ENCODE results near the gene CTIF.
"Not testable (repeated sequence)": the region's sequence is repeated elsewhere in the genome, so short reads cannot be mapped to it uniquely, and the experiment has no call there.

Gene CTIF

GRCh38 chr18:48538531-48539405 lies at the start of gene CTIF:
CTIF (plus strand) TSS chr18:48539031; CDS start chr18:48619566, 80,535 bp downstream.
- DNase-seq, result peak; percentile 86

DNA sequence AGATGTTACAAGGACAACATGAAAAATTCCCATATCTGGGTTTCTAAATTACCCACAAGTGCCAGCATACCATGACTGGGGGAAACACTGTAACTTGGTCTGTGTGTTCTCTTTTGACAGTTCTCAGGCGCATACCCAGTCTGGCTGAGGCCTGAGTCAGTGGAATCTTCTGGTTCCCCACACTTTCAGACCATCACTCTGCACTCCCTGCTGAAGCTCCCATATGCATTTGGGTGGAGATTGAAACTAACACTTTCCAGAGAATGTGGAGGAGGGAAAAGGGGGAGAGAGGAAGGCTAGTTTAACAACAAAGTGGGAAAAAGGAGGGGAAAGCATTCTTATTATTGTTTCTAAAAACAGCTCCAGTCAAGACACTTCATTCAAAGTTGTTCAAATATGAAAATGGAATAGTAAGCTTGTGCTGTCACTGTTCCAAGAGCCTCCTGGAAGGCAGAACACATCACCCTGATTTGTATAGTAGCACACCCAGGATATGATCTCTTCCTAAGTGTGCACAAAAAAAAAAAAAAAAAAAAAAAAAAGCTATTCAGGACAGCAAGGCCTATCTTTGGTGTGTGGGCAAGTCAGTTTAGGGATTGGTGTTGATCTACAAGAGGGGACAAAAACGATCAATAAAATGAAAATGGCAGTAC lies 48.1 kb upstream of the CTIF start:
- DNase-seq, result no peak

DNA sequence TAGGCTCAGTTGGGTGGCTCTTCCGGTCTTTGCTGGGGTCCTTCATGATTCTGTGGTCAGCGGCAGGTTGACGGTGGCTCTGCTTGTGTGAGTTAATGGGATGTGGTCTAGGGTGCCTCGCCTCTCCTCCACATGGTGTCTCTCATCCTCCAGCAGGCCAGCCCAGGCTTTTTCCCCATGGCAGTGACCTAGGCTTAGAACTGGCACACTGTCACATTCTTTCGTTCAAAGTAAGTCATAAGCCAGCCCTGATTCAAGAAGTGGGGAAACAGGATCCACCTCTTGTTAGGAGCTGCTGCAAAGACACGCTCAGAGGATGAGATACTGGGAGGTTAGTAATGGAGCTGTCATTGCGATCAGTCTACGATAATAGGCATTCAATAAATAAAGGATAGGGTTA lies 46.0 kb upstream of the CTIF start:
- no peak for DNase-seq

DNA sequence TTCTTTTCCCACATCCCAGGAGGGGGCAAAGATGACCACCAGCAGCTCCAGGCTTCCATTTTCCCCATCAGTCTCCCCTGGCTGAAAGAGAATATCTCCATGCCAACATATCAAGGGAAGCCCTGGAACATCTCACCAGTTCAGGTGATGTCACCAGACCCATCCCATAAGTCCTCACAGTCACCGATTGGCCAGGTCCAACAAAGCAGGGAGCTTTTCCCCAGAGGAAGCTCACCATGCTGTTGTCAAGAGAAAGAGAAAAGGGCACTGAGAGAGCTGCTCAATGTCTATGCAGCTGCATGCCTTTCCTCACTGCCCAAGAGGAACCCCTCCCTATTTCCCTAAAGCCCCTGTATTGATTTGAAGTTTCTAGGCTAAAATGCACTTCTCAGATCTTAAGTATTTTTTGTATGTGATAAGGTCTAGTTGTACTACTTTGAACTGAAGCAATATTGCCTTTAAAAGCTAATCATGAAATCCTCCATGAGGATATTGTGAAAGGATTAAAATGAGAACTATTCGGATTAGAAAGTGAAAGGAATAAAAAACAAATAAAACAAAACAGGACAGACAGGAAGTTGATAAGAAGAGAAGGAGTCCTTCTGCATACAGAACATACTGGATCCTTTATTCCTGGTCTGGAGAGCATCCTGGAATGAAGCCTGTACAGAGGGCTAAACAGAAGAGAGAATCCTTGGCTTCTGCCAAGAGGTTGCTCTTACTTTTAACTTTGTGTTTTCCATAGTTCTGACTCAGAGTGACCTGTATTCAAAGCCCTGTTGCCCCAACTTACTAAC lies 45.2 kb upstream of the CTIF start:
- DNase-seq, result no peak

GRCh38 chr18:48497863-48498262 lies 41.0 kb upstream of the CTIF start:
- DNase-seq, result no peak

DNA sequence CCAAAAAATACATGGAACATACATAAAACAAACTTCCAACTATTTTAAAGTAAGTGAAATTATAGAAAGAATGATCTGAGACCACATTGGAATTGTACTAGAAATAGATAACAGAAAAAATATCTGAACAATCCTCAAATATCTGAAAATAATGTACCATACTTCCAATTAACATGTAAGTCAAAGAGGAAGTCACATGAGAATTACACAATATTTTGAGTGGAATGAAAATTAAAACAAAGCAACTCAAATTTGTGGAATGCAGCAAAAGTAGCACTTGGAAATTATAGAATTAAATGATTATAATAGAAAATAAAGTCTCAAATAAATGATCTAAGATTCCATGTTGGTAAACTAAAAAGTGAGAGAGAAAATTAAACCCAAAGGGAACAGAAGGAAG lies 38.3 kb upstream of the CTIF start:
- no peak for DNase-seq

DNA sequence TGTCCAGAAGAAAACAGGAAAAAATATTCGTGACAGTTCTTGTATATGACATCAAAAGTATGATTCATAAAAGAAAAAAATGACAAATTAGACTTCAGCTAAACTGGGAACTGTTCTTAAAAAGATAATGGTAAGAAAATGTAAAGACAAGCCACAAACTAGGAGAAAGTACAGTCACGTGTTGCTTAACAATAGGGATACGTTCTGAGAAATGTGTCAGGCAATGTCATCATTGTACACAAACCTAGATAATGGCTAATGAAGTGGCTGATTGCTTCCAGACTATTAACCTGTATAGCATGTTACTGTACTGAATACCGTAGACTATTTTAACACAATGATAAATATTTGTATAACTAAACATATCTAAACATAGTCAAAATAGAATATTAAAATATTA lies 35.9 kb upstream of the CTIF start:
- no peak for DNase-seq

GRCh38 chr18:48504819-48505218 lies 34.0 kb upstream of the CTIF start:
- no peak for DNase-seq

GRCh38 chr18:48506983-48507568 lies 31.8 kb upstream of the CTIF start:
- DNase-seq, result not testable (repeated sequence)

DNA sequence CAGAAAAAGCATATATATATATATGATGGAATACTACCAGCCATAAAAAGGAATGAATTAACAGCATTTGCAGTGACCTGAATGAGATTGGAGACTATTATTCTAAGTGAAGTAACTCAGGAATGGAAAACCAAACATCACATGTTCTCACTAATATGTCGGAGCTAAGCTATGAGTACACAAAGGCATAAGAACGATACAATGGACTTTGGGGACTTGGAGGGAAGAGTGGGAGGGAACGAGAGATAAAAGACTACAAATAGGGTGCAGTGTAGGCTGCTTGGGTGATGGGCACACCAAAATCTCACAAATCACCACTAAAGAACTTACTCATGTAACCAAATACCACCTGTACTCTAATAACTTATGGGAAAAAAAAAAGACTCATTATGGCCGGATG lies 26.3 kb upstream of the CTIF start:
- not testable (repeated sequence) for DNase-seq

DNA sequence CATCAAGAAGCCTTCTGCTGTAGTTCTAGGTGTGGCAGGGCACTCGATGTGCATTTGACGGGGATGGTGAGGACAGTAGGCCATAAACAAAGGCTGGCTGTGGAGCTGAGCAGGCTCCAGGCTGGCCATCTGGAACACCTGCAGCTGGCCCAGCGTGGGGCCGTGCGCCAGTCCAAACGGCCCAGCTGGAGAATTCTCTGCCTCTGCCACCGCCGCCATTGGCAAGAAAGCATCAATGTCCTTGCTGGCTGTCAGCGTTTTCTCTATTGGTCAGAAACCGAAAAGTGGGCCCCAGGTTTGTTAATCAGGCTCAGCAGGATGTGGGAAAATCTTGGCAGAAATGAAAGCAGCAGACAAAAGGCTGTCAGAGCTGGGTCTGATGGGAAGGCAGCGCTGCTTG lies 24.0 kb upstream of the CTIF start:
- DNase-seq, result no peak

DNA sequence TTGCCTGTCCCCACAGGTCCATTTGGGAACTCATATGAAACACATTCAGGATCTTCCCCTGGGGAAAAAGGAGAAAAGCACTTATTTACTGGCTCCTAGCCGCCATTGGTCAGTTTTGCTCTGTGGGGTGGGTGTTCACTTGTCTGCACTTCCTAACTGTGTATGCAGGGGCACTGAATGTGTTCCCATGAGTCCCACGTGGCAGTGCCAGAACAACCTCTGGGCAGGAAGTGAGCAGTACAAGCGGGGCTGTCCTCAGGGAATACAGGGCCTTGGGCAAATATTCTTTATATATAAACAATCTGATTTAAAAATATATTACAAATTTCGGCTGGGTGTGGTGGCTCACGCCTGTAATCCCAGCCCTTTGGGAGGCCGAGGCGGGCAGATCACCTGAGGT lies 21.8 kb upstream of the CTIF start:
- no peak for DNase-seq

- no peak for DNase-seq
Measured at GRCh38 chr18:48519431-48520100, 19.3 kb upstream of the CTIF start.

GRCh38 chr18:48521723-48522122 lies 17.1 kb upstream of the CTIF start:
- no peak for DNase-seq

- no peak for DNase-seq
Measured at GRCh38 chr18:48525671-48526070, 13.2 kb upstream of the CTIF start.

DNA sequence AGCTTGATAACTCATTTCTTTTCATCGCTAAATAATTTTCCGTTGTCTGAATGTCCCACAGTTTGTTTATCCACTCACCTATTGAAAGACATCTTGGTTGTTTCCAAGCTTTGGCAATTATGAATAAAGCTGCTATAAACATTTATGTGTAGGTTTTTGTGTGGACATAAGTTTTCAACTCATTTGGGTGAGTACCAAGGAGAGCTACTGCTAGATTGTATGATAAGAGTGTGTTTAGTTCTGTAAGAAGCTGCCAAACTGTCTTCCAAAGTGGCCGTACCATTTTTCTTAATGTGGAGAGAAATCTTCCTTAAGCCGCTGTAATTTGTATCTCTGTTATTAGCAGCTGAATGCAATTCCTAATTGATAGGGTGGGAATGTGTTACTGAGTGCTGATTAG lies 11.4 kb upstream of the CTIF start:
- DNase-seq, result no peak

DNA sequence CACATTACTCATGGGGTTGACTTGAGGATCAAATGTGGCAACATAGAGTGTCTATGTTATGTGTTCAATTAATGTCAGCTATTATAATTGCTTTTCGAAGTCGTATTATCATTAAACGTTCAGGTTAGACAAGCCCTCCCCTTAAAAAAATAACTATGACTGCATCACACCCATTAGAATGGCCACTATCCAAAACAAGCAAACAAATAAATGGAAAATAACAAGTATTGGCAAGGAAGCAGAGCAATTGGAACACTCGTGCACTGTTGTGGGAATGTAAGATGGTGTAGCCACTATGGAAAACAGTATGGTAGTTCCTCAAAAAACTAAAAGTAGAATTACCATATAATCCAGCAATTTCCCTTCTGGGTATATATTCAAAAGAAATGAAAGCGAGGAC lies 10.0 kb upstream of the CTIF start:
- no peak for DNase-seq

GRCh38 chr18:48529796-48530195 lies 9.0 kb upstream of the CTIF start:
- DNase-seq, result peak; percentile 2

GRCh38 chr18:48530399-48531081 lies 8.3 kb upstream of the CTIF start:
- no peak for DNase-seq

GRCh38 chr18:48531082-48531403 lies 7.8 kb upstream of the CTIF start:
- no peak for DNase-seq

DNA sequence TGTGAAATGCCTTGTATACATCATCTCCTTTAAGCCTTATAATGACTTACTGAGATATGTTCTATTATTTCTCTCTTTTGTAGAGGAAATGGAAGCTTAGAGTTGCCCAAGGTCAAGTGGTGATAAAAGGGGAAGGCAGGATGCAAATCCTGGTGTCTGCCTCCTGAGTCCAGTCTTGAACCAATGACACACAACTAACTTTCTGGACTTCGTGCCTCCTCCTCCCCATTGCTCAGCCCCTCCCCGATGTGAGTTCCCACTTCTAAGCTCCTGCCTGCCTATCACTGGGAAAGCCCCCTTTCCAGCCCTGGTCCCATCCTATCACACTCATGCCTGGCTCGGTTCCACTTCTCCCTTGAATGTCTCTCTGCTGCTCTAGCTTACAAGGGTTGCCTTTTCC lies 6.9 kb upstream of the CTIF start:
- DNase-seq, result no peak
